NCI-H1930 (cell line): Measurements from ENCODE around the gene HECW1.
"Not testable (repeated sequence)": the region's sequence is repeated elsewhere in the genome, so short reads cannot be mapped to it uniquely, and the experiment has no call there.

Experiments used
- DNase-seq, 2 experiments: peaks; one replicate each; lab custom pipeline; 2025; lab: John Stamatoyannopoulos, UW

Gene HECW1

GRCh38 chr7:43538404-43538771 is 425.9 kb downstream of the HECW1 start:
- DNase-seq = no peak

DNA sequence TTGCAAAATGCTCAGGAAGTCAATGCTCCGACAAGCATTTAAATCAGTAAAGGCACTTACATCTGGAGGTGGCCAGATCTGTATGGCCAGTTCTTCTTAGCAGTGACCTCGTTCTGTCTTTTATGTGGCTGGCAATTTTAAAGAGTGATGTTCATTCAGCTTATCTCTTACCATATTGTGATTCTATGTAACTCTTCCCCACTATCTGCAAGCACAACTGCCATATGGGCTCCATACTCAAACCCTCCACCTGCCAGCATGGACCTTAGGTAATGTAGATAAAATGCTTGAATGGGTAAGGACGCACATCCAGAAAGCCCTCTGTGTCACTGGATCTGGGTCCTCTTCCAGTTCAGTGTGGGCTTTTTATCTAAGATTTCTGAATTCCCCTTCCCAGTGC is 428.0 kb downstream of the HECW1 start:
- DNase-seq = no peak

- DNase-seq = no peak
These were observed 430.3 kb downstream of the HECW1 start for GRCh38 chr7:43542716-43543115.

- DNase-seq = no peak
These were observed 433.8 kb downstream of the HECW1 start for GRCh38 chr7:43546231-43546630.

- DNase-seq = no peak
These were observed 438.0 kb downstream of the HECW1 start for GRCh38 chr7:43550427-43550826.

DNA sequence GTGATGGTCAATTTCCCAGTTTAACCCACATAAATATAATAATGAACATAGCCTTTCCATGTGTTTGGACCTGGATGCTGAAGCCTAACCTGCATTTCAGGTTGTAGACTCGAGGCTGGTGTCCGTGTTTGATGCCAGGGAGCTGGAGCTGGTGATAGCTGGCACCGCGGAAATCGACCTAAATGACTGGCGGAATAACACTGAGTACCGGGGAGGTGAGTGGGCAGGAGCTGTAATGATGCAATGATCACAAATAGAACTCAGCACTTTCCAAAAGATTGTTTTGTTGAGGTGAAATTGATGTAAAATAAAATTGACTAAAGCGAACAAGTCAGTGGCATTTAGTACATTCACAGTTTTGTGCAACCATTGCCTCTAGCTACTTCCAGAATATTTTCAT is 439.7 kb downstream of the HECW1 start:
- no peak for DNase-seq

DNA sequence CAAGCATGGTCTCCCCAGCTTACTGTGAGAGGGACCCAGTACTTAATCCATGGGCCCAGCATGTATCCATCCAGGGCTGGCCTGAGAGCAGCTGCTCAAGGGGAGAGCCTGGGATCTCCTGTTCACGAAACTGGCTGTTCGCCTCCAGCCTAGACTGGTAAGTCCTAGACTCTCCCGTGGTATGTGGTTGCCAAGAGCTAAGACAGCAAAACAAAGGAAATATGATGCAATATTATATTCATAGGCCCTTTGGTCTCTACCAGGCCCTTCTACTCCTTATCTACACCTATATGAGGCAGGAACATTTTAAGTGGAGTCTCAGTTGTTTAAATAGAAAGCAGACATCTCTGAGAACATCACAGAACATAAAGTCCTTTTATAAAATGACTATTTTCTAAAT is 441.6 kb downstream of the HECW1 start:
- no peak for DNase-seq

- no peak for DNase-seq
These were observed 442.0 kb downstream of the HECW1 start for GRCh38 chr7:43554423-43554822.

GRCh38 chr7:43557831-43558495 is 445.5 kb downstream of the HECW1 start:
- no peak for DNase-seq

- DNase-seq = no peak
These were observed 446.9 kb downstream of the HECW1 start for GRCh38 chr7:43559171-43559945.

DNA sequence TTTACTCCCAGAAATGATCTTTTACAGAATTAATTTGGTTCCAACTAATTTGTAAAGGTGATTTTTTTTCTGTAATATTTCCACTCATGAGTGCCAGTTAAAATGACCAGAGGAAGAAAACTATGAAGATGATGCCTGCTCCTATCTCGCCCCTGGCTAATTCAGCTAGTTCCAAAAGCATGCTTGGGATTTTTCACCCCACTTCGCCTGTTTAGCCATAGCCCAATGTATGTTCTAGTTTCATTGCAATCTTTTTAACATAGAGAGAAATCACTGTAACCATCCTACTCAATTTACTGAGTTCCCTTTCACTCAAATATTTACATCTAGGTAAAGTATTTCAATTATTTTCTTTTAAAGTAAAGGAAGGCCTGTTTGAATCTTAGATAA is 447.5 kb downstream of the HECW1 start:
- no peak for DNase-seq

- no peak for DNase-seq
These were observed 448.4 kb downstream of the HECW1 start for GRCh38 chr7:43560742-43561330.

- no peak for DNase-seq
These were observed 449.9 kb downstream of the HECW1 start for GRCh38 chr7:43562383-43562782.

DNA sequence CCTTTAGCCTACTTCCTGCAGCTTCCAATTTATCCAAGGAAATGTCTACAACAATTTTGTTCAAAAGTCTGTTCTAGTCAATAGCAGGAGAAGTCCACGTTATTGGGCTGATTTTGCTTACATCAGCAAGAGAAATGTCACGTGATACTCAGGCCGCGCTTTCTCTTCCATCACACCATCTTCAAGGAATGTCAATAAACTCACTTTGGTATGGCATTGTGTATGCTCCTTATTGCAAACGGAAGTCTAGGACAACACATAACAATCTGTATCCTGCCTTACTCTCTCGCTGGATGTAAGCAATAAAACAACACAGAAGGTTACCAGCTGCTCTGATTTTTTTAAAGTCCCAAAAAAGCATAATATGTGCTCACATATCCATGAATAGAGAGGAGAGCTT is 453.3 kb downstream of the HECW1 start:
- DNase-seq = no peak

DNA sequence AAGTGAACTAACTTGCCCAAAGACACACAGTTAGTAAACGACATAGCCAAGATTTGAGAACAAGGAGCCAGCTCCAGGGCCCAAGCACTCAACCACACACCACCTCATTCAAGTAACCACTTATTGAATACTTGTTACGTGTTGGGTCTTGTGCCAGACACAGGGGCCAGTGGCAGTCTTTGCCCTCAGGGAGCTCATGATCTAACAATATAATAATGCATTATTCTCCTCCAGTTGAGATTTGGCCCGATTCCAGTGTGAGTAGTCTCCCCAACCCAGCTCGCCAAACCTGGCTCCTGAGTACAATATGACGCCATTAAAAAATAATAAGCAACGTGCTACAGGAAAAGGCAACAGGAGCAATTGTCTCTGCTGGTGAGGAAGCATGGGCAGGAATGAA is 456.1 kb downstream of the HECW1 start:
- no peak for DNase-seq

DNA sequence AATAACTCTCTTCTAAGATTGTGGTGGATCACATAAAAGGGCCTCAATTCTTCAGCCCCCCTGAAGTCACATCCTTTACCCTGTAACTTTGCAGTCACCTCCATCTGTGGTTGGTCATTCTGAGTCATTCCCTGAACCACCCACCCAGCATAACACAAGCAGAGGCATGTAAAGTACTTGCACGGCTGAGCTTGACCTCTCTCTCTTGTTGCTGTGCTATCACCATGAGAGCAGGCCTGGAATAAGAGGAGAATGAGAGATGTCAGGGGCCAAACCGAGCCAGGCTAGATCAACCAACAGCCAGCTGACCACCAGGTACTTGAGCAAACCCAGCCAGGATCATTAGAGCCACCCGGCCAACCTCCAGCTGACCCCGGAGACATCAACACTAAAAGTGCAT is 457.0 kb downstream of the HECW1 start:
- DNase-seq = no peak

DNA sequence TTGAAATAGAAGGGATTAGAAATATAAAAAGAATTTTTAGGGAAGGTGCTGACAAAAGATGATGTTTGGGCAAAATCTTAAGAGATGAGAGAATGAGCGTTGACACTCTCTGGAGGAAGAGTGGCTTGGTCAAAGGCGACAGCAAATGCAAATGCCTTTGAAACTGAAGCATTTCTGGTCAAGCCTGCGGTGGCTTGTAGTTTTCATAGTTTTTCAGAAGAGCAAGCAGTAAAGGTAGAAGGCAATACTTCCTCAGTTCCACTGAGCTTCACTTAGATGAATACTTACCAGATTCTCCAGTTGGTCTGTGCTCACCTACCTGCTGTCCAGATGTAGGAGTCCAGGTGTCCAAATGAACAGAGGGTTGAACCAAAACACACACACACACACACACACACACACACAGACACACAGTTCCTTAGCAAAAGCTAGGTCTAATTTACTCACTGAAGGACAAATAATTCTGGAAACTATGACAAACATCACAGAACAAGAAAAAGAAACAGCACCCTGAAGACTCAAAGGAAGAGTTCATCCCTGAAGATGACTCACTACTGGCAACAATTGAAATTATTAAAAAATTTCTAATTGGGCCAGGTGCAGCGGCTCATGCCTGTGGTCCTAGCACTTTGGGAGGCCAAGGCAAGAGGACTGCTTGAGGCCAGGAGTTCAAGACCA is 458.4 kb downstream of the HECW1 start:
- no peak for DNase-seq

DNA sequence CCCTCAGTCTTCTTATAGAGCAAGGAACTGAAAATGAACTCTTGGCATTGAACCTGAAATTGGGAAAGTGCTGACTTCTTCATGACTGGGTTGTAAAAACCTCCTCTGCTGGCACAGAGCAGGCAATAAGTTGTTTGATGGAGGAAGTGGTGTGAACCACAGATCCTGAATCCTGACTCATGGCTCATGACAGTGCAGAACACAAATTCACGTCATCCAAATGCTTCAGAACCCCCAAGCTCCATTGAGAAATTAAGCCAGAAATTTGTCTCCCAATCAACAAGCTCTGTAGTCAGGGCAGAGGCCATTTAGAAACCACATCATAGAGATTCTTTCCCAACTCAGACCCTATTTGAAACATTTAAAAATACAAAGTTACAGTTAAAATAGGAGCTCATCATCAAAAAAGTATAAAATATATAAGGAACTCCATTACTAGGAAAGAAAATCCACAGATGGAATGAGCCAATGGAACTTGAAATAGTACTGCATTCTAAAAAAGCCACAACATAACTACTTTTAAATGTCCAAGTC is 460.1 kb downstream of the HECW1 start:
- no peak for DNase-seq

DNA sequence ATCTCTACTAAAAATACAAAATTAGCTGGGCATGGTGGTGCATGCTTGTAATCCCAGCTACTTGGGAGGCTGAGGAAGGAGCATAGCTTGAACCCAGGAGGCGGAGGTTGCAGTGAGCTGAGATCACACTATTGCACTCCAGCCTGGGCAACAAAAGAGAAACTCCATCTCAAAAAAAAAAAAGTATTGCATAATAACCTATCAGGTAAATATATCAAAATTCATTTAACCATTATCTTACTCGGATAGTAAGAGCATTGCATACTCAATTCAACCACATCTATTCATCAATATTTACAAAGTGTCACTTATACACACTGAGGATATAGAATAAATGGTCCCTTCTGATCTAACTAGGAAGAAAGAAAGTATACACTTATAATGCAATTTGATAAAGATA is 461.4 kb downstream of the HECW1 start:
- not testable (repeated sequence) for DNase-seq

GRCh38 chr7:43575506-43575905 is 463.1 kb downstream of the HECW1 start:
- DNase-seq = no peak

GRCh38 chr7:43576241-43576640 is 463.8 kb downstream of the HECW1 start:
- no peak for DNase-seq

DNA sequence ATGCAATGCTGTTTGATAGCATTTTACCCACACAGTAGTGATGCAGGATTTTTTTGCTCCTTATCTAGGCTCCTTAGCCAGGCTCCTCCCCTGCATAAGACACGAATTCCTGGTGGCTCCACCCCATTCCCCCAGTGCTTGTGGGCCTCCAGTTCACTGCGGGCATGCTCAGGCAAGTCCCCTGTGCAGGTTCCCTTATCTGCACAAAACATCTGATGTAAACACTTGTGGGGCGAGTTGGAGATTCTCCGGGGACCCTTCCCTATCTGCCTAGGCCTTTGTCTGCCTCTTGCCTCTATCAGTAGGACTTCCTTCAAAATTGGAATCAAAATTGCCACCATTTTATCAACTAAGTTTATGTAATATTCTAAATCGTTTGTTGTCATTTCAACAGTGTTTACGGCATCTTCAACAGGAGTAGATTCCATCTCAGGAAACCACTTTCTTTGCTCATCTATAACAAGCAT is 465.1 kb downstream of the HECW1 start:
- no peak for DNase-seq
